Osteoblast (primary cell): ENCODE data around the gene ATP6V1F. TPM values are rescaled to one million over a fixed set of nuclear protein-coding genes. Genes with fewer than 3 reads are reported as not detected.

Experiments used
- DNase-seq: peaks from one replicate; pipeline ENCODE4 v3.0.0; 2011; ENCODE audit warnings: low spot score, mixed read lengths; ENCODE audit not compliant: insufficient read length; ENCODE audit errors: missing footprints
- H2AFZ ChIP-seq: 2 replicates; pipeline ENCODE4 v1.6.0; 2011; ENCODE audit warnings: mild to moderate bottlenecking, low read length
- H3K27ac ChIP-seq: 2 replicates; pipeline ENCODE4 v1.5.1; 2011; ENCODE audit warnings: mild to moderate bottlenecking, low read depth, low read length, moderate library complexity
- H3K27me3 ChIP-seq: 2 replicates; pipeline ENCODE4 v1.6.0; 2012; ENCODE audit warnings: mild to moderate bottlenecking, control low read depth, inconsistent platforms, low read length, moderate library complexity; ENCODE audit not compliant: insufficient read depth
- H3K36me3 ChIP-seq: 2 replicates; pipeline ENCODE4 v1.5.1; 2011; ENCODE audit warnings: mild to moderate bottlenecking, low read length, control low read depth, moderate library complexity; ENCODE audit not compliant: insufficient read depth
- H3K4me1 ChIP-seq: 2 replicates; pipeline ENCODE4 v1.5.1; 2011; ENCODE audit warnings: mild to moderate bottlenecking, low read length, control low read depth, moderate library complexity; ENCODE audit not compliant: insufficient read depth
- H3K4me2 ChIP-seq: 2 replicates; pipeline ENCODE4 v1.6.0; 2011; ENCODE audit warnings: mild to moderate bottlenecking, low read length; ENCODE audit not compliant: insufficient read depth
- H3K4me3 ChIP-seq: fragments of 200-600 bp; sonication (generic); 3 replicates; pipeline ENCODE4 v1.5.1; 2012; ENCODE audit warnings: mild to moderate bottlenecking, low read length, inconsistent platforms; ENCODE audit not compliant: insufficient read depth
- H3K79me2 ChIP-seq: 2 replicates; pipeline ENCODE4 v1.6.0; 2012; ENCODE audit warnings: mild to moderate bottlenecking, low read length, control low read depth, inconsistent platforms; ENCODE audit not compliant: insufficient read depth
- H3K9me3 ChIP-seq: 2 replicates; pipeline ENCODE4 v1.5.1; 2011; ENCODE audit warnings: low read depth, low read length, control low read depth
- H4K20me1 ChIP-seq: 2 replicates; pipeline ENCODE4 v1.6.0; 2012; ENCODE audit warnings: mild to moderate bottlenecking, low read length, control low read depth; ENCODE audit not compliant: insufficient read depth
- total RNA-seq: library from RNA; depleted of rRNA; stranded (reverse); fragments of >200 nt; gene quantifications from 2 replicates; pipeline ENCODE4 v1.2.3, GENCODE V29; 2012
- TF ChIP-seq, protein P1 (sequence below): IDR thresholded peaks from 2 replicates; pipeline ENCODE4 v1.5.1; 2011; ENCODE audit warnings: mild to moderate bottlenecking, low read depth, low read length, moderate library complexity; ENCODE audit errors: extremely low read depth

Gene ATP6V1F
- total RNA-seq, 1 donor, result 91.9 TPM

DNA sequence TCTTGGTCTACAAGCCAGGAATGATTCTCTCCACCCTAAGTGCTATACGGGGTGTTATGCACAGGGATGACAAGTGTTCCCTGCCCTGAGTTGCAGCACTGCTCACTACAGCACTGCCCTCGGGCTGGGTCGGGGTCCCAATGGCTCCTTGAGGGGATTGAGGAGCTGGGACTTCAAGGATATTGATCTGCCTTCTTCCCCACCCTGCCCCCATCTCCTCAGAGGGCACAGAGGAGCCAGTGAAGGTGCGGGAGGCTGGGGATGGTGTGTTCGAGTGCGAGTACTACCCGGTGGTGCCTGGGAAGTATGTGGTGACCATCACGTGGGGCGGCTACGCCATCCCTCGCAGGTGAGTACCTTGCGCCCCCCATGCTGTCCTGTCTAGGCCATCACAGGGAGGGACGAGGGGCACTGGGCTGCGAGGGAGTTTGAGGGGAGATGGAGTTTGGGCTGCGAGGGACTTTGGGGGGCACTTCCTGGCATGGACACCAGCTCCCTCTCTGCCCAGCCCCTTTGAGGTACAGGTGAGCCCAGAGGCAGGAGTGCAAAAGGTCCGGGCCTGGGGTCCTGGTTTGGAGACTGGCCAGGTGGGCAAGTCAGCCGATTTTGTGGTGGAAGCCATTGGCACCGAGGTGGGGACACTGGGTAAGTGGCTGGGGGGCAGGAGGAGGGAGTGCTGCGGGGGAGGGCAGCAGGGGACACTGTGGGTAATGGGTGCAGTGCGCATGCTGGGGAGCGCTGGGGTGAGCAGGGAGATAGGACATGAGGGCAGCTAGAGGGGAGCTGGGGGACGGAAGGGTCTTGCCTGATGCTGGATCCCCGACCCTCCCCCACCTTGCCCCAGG, 22.1 kb upstream of the ATP6V1F start:
- Histone ChIP-seq H2AFZ (no peak overlapping the region), H4K20me1 (peaks cover 88% of the 10 kb centered on the region), H3K9me3 (no peaks in the 10 kb centered on the region), H3K4me2 (no peak overlapping the region), H3K4me1 (peaks cover 17% of the 10 kb centered on the region), H3K27ac (no peak overlapping the region), H3K4me3 (no peak overlapping the region), H3K36me3 (peaks cover 96% of the 10 kb centered on the region), H3K79me2 (peaks cover 52% of the 10 kb centered on the region), H3K27me3 (no peaks in the 10 kb centered on the region)
- DNase-seq, result peak; percentile 85
- TF ChIP-seq, protein P1, sequence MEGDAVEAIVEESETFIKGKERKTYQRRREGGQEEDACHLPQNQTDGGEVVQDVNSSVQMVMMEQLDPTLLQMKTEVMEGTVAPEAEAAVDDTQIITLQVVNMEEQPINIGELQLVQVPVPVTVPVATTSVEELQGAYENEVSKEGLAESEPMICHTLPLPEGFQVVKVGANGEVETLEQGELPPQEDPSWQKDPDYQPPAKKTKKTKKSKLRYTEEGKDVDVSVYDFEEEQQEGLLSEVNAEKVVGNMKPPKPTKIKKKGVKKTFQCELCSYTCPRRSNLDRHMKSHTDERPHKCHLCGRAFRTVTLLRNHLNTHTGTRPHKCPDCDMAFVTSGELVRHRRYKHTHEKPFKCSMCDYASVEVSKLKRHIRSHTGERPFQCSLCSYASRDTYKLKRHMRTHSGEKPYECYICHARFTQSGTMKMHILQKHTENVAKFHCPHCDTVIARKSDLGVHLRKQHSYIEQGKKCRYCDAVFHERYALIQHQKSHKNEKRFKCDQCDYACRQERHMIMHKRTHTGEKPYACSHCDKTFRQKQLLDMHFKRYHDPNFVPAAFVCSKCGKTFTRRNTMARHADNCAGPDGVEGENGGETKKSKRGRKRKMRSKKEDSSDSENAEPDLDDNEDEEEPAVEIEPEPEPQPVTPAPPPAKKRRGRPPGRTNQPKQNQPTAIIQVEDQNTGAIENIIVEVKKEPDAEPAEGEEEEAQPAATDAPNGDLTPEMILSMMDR, result no peak

DNA sequence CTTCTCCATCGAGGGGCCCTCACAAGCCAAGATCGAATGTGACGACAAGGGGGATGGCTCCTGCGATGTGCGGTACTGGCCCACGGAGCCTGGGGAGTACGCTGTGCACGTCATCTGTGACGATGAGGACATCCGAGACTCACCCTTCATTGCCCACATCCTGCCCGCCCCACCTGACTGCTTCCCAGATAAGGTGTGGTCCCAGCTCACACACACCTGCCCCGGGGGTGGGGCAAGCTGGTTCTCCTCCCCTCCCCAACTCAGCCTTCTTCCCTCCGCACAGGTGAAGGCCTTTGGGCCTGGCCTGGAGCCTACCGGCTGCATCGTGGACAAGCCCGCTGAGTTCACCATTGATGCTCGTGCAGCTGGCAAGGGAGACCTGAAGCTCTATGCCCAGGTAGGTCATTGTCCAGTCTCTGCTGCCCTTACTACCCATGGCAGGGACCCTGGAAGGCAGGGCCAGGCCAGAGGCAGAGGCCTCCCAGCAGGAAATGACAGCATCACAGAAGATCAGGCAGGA, 21.4 kb upstream of the ATP6V1F start:
- no peak overlapping the region for H3K4me3 ChIP-seq
- peak; percentile 84 for DNase-seq
- no peak overlapping the region for H2AFZ ChIP-seq
- H4K20me1 ChIP-seq, result peaks cover 87% of the 10 kb centered on the region
- H3K79me2 ChIP-seq, result peaks cover 46% of the 10 kb centered on the region
- no peaks in the 10 kb centered on the region for H3K9me3 ChIP-seq
- H3K4me1 ChIP-seq, result peaks cover 11% of the 10 kb centered on the region
- TF ChIP-seq, protein P1, result no peak
- no peak overlapping the region for H3K4me2 ChIP-seq
- H3K27ac ChIP-seq, result peak overlapping the region; percentile 7
- H3K36me3 ChIP-seq, result peaks cover 97% of the 10 kb centered on the region
- H3K27me3 ChIP-seq, result no peaks in the 10 kb centered on the region

DNA sequence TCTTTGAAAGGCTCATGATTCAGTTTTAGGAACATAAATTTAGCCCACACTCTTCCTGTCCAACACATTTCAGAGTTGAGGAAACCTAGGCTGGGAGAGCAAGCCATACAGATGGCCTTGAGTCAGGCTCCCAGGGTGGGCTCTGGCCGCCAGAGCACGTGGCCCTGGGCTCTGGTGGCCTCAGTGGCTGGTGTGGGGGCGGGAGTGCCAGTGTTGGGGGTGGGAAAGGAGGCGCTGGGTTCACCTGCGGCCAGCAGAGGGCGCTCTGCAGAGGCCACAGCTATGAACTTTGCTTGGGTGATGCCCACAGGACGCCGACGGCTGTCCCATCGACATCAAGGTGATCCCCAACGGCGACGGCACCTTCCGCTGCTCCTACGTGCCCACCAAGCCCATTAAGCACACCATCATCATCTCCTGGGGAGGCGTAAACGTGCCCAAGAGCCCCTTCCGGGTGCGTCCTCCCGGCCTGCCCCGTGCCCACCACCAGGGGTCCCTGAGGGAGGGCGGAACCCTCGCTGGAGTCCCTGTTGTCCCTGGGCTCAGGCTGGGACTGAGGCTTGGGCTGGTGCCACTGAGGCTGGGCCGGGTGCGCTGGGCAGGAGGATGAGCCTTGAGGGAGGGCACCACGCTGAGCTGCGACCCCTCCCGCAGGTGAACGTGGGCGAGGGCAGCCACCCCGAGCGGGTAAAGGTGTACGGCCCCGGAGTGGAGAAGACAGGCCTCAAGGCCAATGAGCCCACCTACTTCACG, 20.6 kb upstream of the ATP6V1F start:
- Histone ChIP-seq H3K27me3 (no peaks in the 10 kb centered on the region), H3K4me1 (peaks cover 4% of the 10 kb centered on the region), H4K20me1 (peaks cover 81% of the 10 kb centered on the region), H3K27ac (peak overlapping the region; percentile 7), H3K9me3 (no peaks in the 10 kb centered on the region), H3K36me3 (peaks cover 98% of the 10 kb centered on the region), H3K79me2 (peaks cover 38% of the 10 kb centered on the region), H2AFZ (no peak overlapping the region), H3K4me3 (no peak overlapping the region), H3K4me2 (no peak overlapping the region)
- peak; percentile 97 for DNase-seq
- TF ChIP-seq, protein P1, result peak; percentile 56
